ENCODE results near the gene GSE1.

Gene GSE1

DNA sequence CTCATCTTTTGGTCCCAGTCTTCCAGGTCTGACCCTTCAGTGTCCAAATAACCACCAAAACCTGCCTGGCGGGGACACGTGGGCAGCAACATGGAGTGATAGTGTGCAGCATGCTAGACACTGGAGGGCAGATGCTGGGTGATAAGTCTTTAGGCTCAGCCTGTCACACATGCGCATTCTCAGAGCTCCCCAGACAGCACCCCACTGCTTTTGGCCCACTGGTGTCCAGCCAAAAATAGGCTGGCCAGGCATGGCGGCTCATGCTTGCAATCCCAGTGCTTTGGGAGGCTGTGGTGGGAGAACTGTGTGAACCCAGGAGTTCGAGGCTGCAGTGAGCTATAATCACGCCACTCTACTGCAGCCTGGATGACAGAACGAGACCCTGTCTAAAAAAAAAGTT lies 63.3 kb downstream of the GSE1 start:
- TF ChIP-seq, protein P1, sequence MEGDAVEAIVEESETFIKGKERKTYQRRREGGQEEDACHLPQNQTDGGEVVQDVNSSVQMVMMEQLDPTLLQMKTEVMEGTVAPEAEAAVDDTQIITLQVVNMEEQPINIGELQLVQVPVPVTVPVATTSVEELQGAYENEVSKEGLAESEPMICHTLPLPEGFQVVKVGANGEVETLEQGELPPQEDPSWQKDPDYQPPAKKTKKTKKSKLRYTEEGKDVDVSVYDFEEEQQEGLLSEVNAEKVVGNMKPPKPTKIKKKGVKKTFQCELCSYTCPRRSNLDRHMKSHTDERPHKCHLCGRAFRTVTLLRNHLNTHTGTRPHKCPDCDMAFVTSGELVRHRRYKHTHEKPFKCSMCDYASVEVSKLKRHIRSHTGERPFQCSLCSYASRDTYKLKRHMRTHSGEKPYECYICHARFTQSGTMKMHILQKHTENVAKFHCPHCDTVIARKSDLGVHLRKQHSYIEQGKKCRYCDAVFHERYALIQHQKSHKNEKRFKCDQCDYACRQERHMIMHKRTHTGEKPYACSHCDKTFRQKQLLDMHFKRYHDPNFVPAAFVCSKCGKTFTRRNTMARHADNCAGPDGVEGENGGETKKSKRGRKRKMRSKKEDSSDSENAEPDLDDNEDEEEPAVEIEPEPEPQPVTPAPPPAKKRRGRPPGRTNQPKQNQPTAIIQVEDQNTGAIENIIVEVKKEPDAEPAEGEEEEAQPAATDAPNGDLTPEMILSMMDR (conservative IDR thresholded peaks at IDR 0.05; ENCODE audit: low read depth, low read length): no peak
- no peak overlapping the region for H3K4me3 ChIP-seq (ENCODE audit: low read depth, low read length)
- DNase-seq (ENCODE audit: low read depth): no peak

DNA sequence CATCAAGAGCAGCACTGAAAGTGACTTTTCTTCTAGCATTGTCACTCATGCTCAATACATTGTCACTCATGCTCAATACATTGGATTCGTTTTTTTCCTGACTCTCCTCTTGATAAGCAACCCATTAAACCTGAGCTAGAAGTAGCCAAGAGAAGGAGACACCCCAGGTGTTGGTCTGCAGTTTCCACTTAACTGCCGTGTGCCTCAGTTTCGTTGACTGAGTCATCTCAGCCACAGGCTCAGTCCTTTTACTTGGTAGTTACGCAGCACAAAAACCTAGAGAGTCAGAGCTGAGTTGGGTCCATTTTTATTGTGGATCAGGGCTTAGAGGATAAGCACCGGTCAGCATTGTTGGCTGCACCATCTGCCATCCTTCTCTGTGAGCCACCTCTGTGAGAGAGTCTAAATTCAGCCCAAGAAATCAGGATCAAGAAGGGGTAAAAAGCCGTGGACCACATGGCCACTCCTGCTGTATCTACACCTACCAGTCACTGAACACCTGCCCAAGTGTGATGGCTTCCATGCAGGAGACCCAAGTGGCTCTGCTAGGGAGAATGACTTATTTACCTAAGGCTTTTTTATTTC lies 64.4 kb downstream of the GSE1 start:
- TF ChIP-seq, protein P1 (conservative IDR thresholded peaks at IDR 0.05; ENCODE audit: low read depth, low read length): no peak
- no peak for DNase-seq (ENCODE audit: low read depth)
- no peak overlapping the region for H3K4me3 ChIP-seq (ENCODE audit: low read depth, low read length)

DNA sequence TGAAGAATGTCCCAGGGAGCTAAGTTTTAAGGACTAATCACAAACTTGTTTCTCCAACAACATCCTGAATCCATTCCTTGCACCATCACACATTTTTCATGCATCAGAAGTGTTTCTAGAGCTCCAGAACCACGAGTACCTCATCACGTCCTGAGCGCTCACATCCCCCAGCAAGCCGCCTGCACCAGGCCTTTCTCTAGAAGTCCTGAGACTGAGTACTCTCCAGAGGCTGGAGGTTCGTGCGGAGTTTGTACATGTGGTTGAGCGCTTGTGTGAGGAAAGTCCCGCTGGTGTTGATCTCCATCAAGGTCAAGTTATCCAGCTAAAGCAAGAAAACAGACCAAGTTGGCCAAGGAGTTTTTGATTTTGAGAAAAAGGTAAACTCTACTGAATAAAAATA lies 64.9 kb downstream of the GSE1 start:
- H3K4me3 ChIP-seq (ENCODE audit: low read depth, low read length): no peak overlapping the region
- TF ChIP-seq, protein P1 (conservative IDR thresholded peaks at IDR 0.05; ENCODE audit: low read depth, low read length): no peak
- DNase-seq (ENCODE audit: low read depth): no peak

DNA sequence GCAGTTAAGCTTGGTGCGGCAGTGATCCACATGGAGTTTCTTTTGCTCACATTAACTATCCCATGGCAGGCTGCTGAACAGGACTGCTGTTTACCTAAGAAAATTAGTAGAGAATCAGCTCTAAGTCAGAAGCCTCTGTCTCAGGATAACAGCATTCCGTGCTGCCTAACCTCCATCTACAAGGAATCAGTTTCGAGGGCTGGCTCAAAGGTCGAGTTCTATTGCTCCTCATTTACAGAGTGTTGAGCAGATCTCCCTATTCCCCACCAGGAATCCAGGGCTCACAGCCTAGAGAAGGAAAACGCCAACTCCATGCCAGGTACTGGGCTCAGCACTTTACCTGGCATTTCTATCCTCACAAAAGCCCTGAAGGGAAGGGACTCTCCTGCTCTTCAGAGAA lies 65.7 kb downstream of the GSE1 start:
- TF ChIP-seq, protein P1 (conservative IDR thresholded peaks at IDR 0.05; ENCODE audit: low read depth, low read length): no peak
- no peak overlapping the region for H3K4me3 ChIP-seq (ENCODE audit: low read depth, low read length)
- DNase-seq (ENCODE audit: low read depth): no peak

DNA sequence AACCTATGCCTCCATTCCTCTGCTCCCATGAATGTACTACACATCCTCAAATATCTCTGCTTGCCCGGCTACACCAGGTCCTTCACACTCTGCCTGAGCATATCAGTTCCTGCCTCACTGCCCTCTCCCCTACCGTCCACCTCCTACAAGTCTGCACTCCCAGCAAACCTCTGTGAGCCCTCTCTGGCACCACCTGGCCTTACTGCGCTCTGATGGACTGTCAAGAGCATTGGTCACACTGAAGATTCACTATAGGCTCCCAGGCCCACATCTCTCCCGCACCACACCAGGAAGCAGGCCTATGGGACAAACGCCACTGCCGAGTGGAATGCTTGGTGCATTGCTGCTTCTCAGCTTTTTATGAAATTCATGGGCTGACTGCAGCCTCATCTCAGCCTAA lies 66.7 kb downstream of the GSE1 start:
- TF ChIP-seq, protein P1 (conservative IDR thresholded peaks at IDR 0.05; ENCODE audit: low read depth, low read length): no peak
- DNase-seq (ENCODE audit: low read depth): no peak

DNA sequence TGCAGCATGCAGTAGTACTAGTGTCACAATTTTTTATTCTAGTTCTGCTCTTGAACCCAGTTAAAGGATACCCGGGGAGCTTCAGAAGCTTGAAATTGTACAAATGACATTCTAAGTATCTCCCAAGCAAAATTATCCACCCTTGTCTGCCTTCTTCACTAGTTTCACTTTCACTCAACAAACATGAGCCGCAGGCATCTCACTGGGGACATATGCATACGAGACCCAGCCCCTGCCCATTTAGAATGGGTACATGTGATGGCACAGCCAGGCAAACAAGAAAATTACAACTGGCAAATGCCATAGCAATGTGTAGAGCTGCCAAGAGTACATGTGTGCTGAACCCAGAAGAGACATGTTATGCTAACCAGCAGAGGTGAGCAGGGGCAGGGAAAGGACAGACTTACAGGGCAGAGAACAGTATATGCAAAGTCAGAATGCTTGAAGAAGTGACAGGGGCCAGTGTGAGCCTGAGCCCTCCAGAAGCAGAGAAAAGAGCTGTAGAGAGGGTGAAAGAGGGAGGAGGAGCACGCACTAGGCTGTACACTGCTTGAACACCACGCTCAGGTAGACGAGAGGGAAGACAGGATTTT lies 67.3 kb downstream of the GSE1 start:
- no peak overlapping the region for H3K4me3 ChIP-seq (ENCODE audit: low read depth, low read length)
- DNase-seq (ENCODE audit: low read depth): no peak
- TF ChIP-seq, protein P1 (conservative IDR thresholded peaks at IDR 0.05; ENCODE audit: low read depth, low read length): no peak

More for the DNA sequence above, 66.7 kb downstream of the GSE1 start:
- no peak overlapping the region for H3K4me3 ChIP-seq (ENCODE audit: low read depth, low read length)

DNA sequence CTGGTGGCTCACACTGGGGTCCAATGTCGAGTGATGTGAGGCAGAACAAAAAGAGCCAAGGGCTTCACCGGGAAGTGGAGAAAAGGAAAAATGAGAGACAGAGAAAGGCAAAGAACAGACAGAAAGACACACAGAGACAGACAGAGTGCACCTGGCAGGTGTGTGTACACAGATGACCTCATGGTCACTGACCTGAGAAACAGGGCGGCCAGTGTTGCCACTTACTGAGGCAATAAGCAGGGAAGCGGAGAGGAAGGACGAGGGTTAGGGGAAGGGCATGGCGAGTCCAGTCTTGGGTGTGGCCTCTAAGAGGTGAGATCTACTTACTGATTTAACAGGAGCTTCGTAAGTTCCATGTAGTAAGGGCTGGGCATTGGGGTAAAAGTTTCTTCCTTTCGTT lies 68.1 kb downstream of the GSE1 start:
- H3K4me3 ChIP-seq (ENCODE audit: low read depth, low read length): no peak overlapping the region
- TF ChIP-seq, protein P1 (conservative IDR thresholded peaks at IDR 0.05; ENCODE audit: low read depth, low read length): no peak
- no peak for DNase-seq (ENCODE audit: low read depth)
